KOPT-K1 (cell line): ENCODE measurements around the gene APOL2.
"Not testable (repeated sequence)": the region's sequence is repeated elsewhere in the genome, so short reads cannot be mapped to it uniquely, and the experiment has no call there.

ENCODE experiments used
- H3K27ac ChIP-seq: fragments of 200-600 bp; sonication (generic); 2 replicates; pipeline ENCODE4 v1.5.1; 2016; ENCODE audit warnings: antibody characterized with exemption, mild to moderate bottlenecking, low read depth, low read length; ENCODE audit not compliant: poor library complexity, severe bottlenecking
- H3K36me3 ChIP-seq: fragments of 200-600 bp; sonication (generic); 2 replicates; pipeline ENCODE4 v1.5.1; 2017; ENCODE audit warnings: antibody characterized with exemption, mild to moderate bottlenecking, low read length, moderate library complexity; ENCODE audit not compliant: insufficient read depth
- H3K9me3 ChIP-seq: fragments of 200-600 bp; sonication (generic); 2 replicates; pipeline ENCODE4 v1.5.1; 2017; ENCODE audit warnings: antibody characterized with exemption, low read length, mild to moderate bottlenecking; ENCODE audit not compliant: insufficient read depth, poor library complexity, severe bottlenecking

The APOL2 gene

DNA sequence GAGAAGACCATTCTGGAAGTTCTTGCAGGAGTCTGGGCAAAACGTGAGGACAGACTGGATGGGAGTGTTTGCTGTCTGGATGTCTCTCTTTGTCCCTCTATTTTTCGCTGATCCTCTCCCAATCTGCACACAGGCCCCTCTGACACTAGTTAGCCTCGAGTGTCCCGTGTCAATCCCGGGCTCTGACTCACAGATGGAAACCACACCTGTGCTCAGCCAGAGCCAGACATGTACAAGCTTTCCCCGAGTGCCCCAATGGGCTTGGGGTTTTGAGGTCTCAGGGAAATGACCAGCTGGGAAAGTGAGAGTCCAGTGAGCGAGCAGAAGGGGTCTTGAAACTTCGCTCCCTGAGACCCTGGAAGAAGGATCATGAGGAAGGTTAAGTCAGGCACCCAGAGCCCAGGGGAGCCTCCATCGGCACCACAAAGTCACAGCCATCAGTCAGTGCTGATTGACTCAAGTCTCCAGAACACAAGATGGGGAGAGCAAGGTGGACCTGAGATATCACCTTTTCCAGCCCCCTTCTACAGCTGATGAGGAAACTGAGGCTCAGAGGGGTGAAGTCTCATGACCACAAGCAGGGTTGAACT lies 13.9 kb downstream of the APOL2 start:
- no peaks in the 10 kb centered on the region for H3K9me3 ChIP-seq
- no peak overlapping the region for H3K27ac ChIP-seq
- H3K36me3 ChIP-seq: peaks cover 50% of the 10 kb centered on the region

GRCh38 chr22:36224245-36224644 lies 15.1 kb downstream of the APOL2 start:
- peaks cover 38% of the 10 kb centered on the region for H3K36me3 ChIP-seq
- H3K9me3 ChIP-seq: no peaks in the 10 kb centered on the region
- H3K27ac ChIP-seq: no peak overlapping the region

DNA sequence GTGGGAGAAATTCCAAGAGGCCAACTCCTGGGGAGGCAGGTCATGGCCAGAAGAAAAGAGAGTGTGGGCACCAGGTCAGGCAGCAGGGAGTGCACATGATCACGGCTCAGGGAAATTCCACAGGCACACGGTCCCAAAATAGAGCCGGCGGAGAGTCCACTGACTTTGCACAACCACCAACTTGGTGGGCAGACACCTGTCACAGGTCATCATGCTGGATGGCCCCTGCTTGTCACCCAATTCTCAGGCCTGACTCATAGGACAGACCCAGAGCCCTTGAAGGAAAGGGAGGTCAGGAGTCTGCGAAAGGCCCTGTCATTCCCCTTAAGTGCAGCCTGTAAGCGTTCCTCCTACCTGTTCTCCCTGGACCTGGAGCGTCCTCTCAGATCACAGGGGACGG lies 15.8 kb downstream of the APOL2 start:
- Histone ChIP-seq H3K36me3 (peaks cover 31% of the 10 kb centered on the region), H3K9me3 (no peaks in the 10 kb centered on the region), H3K27ac (no peak overlapping the region)

GRCh38 chr22:36222887-36223450 lies 16.4 kb downstream of the APOL2 start:
- no peak overlapping the region for H3K27ac ChIP-seq
- H3K36me3 ChIP-seq: peaks cover 25% of the 10 kb centered on the region
- no peaks in the 10 kb centered on the region for H3K9me3 ChIP-seq

- Histone ChIP-seq H3K27ac (no peak overlapping the region), H3K36me3 (peaks cover 16% of the 10 kb centered on the region; the same call in 1 of the 2 replicates), H3K9me3 (no peaks in the 10 kb centered on the region)
These were observed 17.3 kb downstream of the APOL2 start for GRCh38 chr22:36221799-36222751.

DNA sequence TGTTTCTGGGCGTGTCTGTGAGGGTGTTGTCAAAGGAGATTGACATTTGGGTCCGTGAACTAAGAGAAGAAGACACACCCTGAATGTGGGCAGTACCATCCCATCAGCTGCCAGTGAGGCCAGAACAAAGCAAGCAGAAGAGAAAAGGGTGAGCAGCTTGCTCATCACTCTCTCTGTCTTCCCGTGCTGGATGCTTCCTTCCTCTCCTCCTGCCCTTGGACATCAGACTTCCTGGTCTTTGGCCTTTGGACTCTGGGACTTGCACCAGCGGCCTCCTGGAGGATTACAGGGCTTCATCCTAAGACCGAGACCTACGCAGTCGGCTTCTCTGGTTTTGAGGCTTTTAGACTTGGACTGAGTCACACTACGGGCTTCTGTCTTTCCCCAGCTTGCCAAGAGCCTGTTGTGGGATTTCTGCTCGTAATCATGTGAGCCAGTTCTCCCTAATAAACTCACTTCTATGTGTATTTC lies 18.8 kb downstream of the APOL2 start:
- Histone ChIP-seq H3K9me3 (no peaks in the 10 kb centered on the region), H3K27ac (no peak overlapping the region), H3K36me3 (0 out of 2 replicates have a peak, but pooled peaks cover 8% of the 10 kb centered on the region)

DNA sequence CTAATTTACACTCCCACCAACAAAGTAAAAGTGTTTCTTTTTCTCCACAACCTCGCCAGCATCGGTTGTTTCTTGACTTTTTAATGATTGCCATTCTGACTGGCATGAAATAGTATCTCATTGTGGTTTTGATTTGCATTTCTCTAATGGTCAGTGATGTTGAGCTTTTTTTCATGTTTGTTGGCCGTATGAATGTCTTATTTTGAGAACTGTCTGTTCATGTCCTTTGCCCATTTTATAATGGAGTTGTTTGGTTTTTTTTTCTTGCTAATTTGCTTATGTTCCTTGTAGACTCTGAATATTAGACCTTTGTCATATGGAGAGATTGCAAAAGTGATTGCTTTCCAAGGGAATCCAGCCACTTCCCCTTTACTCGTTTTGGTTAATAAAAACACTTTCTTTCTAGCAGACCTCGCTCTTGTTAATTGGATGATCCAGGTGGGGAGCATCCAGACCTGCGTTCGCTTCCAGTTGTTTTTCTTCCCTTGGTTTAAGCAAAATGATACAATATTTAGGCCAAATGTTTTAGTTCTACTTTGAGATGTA lies 20.6 kb downstream of the APOL2 start:
- Histone ChIP-seq H3K36me3 (no peaks in the 10 kb centered on the region), H3K27ac (no peak overlapping the region)

DNA sequence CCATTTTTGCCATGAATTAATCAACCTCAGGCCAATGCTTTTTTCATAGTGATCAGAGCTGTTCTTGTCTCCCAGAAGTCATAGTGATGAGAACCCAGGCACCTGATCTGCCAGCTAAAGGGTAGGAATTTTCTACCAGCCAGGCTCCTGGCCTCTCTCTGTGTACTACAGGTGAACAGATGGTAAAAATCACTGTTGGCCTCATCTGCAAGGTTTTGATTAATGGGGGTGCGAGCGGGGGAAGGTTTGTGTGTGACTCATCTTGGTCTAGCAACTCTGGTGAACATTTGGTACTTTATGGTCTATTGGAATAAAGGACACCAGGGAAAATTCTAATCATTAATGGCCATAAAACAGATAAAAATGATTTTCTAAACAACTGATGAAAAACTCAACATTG lies 23.3 kb downstream of the APOL2 start:
- H3K27ac ChIP-seq: no peak overlapping the region
- H3K36me3 ChIP-seq: no peaks in the 10 kb centered on the region
- H3K9me3 ChIP-seq: no peaks in the 10 kb centered on the region

More for the DNA sequence above, 20.6 kb downstream of the APOL2 start:
- no peaks in the 10 kb centered on the region for H3K9me3 ChIP-seq

DNA sequence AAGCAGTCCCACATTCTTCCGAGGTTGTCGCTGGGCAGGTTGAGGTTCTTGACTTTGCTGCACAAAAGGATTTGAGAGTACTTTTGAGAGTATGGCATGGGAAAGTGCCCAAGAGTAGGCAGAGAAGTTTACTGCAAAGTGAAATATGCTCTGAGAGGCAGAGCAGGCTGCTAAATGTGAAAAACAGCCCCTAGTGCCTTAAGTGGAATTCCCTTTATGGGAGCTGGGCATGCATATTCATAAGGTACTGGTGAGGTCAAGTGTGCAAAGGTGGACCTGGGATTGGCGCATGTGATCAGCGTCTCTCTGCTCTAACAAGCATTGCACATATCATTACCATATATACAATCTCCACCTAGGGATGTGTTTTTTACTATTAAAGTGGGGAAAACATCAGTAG lies 25.7 kb downstream of the APOL2 start:
- no peaks in the 10 kb centered on the region for H3K36me3 ChIP-seq
- peaks cover 13% of the 10 kb centered on the region for H3K9me3 ChIP-seq
- H3K27ac ChIP-seq: no peak overlapping the region

GRCh38 chr22:36212901-36213300 lies 26.4 kb downstream of the APOL2 start:
- Histone ChIP-seq H3K36me3 (no peaks in the 10 kb centered on the region), H3K9me3 (peaks cover 13% of the 10 kb centered on the region), H3K27ac (no peak overlapping the region)

GRCh38 chr22:36211237-36211861 lies 28.0 kb downstream of the APOL2 start:
- Histone ChIP-seq H3K9me3 (peaks cover 13% of the 10 kb centered on the region), H3K36me3 (no peaks in the 10 kb centered on the region), H3K27ac (no peak overlapping the region)

DNA sequence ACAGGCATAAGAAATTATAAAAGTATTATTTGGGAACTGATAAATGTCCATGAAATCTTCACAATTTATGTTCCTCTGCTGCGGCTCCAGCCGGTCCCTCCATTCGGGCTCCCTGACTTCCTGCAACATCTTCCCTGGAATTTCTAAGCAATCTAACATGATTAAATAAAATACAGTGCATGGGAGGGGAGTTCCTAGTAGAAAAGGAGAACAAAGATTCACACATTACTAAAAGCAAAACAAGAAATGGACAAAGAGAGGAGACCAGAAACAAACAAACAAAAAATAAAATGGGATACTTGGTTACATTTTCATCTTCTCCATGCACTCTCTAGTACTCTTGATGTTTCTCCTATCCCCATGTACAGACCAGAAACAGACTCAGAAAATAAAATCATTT lies 29.1 kb downstream of the APOL2 start:
- Histone ChIP-seq H3K9me3 (peaks cover 13% of the 10 kb centered on the region), H3K27ac (no peak overlapping the region), H3K36me3 (no peaks in the 10 kb centered on the region)

GRCh38 chr22:36209488-36209908 lies 29.8 kb downstream of the APOL2 start:
- H3K36me3 ChIP-seq, H3K27ac ChIP-seq: not testable (repeated sequence)
- H3K9me3 ChIP-seq: peaks cover 13% of the 10 kb centered on the region

DNA sequence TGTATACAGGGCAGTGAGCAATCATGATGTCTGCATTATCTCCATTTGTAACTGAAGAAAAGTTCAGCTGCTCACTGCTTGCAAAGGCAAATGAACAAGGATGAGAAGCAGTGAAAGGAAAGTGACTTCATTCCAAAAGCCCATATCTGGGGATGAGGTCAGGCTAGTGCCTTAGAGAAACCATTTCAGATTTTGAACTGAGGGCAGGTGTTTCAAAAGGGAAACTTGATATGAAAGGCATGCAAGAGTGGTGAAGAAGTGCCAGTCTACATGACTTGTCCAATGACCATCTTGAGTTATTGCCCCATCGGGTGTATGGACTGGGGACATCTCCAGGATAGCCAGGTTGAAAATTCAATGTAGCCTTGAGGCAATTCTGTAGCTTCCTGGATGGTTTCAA lies 30.4 kb downstream of the APOL2 start:
- peaks cover 13% of the 10 kb centered on the region for H3K9me3 ChIP-seq
- no peak overlapping the region for H3K27ac ChIP-seq
- H3K36me3 ChIP-seq: no peaks in the 10 kb centered on the region
